Measurements from ENCODE around the gene GMFB. TPM values are rescaled to one million over a fixed set of nuclear protein-coding genes. Genes with fewer than 3 reads are reported as not detected.

Gene GMFB
- total and polyA plus RNA-seq, 2 experiments from 2014 or later, result 56.5 to 88.3 TPM

GRCh38 chr14:54483846-54484245 lies 4.9 kb downstream of the GMFB start:
- Histone ChIP-seq H3K27me3 (ENCODE audit: insufficient read depth) (no peaks in the 10 kb centered on the region), H3K79me2 (replicated peaks; ENCODE audit: insufficient read depth) (peaks cover 69% of the 10 kb centered on the region), H3K4me1 (ENCODE audit: insufficient read depth) (peaks cover 8% of the 10 kb centered on the region; the same call in 1 of the 2 replicates), H2AFZ (no peak overlapping the region), H3K4me2 (no peak overlapping the region), H3K4me3 (no peak overlapping the region), H4K20me1 (replicated peaks; ENCODE audit: insufficient read depth) (peaks cover 11% of the 10 kb centered on the region), H3K9me2 (ENCODE audit: insufficient read depth) (no peaks in the 10 kb centered on the region), H3K36me3 (ENCODE audit: insufficient read depth) (peaks cover 5% of the 10 kb centered on the region), H3K27ac (ENCODE audit: low read depth) (no peak overlapping the region), H3F3A (replicated peaks; ENCODE audit: low read depth) (no peaks in the 10 kb centered on the region)
- H3K4me1 Mint-ChIP-seq, result peaks cover 17% of the 10 kb centered on the region
- H3K27ac Mint-ChIP-seq, result no peak overlapping the region
- H3K9me3 Mint-ChIP-seq, result no peaks in the 10 kb centered on the region; the same call in 2 of the 3 replicates
- H3K27me3 Mint-ChIP-seq (ENCODE audit: insufficient read depth, low read depth, poor library complexity), result peaks cover 11% of the 10 kb centered on the region
- no peak overlapping the region for H3K4me3 Mint-ChIP-seq
- TF ChIP-seq, protein P1, sequence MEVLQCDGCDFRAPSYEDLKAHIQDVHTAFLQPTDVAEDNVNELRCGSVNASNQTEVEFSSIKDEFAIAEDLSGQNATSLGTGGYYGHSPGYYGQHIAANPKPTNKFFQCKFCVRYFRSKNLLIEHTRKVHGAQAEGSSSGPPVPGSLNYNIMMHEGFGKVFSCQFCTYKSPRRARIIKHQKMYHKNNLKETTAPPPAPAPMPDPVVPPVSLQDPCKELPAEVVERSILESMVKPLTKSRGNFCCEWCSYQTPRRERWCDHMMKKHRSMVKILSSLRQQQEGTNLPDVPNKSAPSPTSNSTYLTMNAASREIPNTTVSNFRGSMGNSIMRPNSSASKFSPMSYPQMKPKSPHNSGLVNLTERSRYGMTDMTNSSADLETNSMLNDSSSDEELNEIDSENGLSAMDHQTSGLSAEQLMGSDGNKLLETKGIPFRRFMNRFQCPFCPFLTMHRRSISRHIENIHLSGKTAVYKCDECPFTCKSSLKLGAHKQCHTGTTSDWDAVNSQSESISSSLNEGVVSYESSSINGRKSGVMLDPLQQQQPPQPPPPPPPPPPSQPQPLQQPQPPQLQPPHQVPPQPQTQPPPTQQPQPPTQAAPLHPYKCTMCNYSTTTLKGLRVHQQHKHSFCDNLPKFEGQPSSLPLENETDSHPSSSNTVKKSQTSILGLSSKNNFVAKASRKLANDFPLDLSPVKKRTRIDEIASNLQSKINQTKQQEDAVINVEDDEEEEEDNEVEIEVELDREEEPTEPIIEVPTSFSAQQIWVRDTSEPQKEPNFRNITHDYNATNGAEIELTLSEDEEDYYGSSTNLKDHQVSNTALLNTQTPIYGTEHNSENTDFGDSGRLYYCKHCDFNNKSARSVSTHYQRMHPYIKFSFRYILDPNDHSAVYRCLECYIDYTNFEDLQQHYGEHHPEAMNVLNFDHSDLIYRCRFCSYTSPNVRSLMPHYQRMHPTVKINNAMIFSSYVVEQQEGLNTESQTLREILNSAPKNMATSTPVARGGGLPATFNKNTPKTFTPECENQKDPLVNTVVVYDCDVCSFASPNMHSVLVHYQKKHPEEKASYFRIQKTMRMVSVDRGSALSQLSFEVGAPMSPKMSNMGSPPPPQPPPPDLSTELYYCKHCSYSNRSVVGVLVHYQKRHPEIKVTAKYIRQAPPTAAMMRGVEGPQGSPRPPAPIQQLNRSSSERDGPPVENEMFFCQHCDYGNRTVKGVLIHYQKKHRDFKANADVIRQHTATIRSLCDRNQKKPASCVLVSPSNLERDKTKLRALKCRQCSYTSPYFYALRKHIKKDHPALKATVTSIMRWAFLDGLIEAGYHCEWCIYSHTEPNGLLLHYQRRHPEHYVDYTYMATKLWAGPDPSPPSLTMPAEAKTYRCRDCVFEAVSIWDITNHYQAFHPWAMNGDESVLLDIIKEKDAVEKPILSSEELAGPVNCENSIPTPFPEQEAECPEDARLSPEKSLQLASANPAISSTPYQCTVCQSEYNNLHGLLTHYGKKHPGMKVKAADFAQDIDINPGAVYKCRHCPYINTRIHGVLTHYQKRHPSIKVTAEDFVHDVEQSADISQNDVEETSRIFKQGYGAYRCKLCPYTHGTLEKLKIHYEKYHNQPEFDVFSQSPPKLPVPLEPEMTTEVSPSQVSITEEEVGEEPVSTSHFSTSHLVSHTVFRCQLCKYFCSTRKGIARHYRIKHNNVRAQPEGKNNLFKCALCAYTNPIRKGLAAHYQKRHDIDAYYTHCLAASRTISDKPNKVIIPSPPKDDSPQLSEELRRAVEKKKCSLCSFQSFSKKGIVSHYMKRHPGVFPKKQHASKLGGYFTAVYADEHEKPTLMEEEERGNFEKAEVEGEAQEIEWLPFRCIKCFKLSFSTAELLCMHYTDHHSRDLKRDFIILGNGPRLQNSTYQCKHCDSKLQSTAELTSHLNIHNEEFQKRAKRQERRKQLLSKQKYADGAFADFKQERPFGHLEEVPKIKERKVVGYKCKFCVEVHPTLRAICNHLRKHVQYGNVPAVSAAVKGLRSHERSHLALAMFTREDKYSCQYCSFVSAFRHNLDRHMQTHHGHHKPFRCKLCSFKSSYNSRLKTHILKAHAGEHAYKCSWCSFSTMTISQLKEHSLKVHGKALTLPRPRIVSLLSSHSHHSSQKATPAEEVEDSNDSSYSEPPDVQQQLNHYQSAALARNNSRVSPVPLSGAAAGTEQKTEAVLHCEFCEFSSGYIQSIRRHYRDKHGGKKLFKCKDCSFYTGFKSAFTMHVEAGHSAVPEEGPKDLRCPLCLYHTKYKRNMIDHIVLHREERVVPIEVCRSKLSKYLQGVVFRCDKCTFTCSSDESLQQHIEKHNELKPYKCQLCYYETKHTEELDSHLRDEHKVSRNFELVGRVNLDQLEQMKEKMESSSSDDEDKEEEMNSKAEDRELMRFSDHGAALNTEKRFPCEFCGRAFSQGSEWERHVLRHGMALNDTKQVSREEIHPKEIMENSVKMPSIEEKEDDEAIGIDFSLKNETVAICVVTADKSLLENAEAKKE (CRISPR knock-in tag; IDR thresholded peaks at IDR 0.05), result no peak
- TF ChIP-seq REST (IDR thresholded peaks at IDR 0.05; ENCODE audit: unreplicated experiment) (no peak), CTCF (conservative IDR thresholded peaks at IDR 0.05; ENCODE audit: low read depth in 2 of 2) (no peak), NANOG (IDR thresholded peaks at IDR 0.05; ENCODE audit: borderline replicate concordance) (no peak), EZH2phosphoT487 (IDR thresholded peaks at IDR 0.05; ENCODE audit: unreplicated experiment) (no peak), POLR2AphosphoS5 (IDR thresholded peaks at IDR 0.05; ENCODE audit: low read depth) (no peak), EZH2 (IDR thresholded peaks at IDR 0.05; ENCODE audit: low read depth, unreplicated experiment) (no peak), JUNB (IDR thresholded peaks at IDR 0.05; ENCODE audit: unreplicated experiment) (no peak), ZNF331 (CRISPR knock-in tag; IDR thresholded peaks at IDR 0.05; ENCODE audit: low read depth) (no peak), ZNF114 (CRISPR knock-in tag; IDR thresholded peaks at IDR 0.05) (no peak), CREB1 (CRISPR knock-in tag; IDR thresholded peaks at IDR 0.05; ENCODE audit: low read depth) (no peak)
- TF ChIP-seq, protein P2, sequence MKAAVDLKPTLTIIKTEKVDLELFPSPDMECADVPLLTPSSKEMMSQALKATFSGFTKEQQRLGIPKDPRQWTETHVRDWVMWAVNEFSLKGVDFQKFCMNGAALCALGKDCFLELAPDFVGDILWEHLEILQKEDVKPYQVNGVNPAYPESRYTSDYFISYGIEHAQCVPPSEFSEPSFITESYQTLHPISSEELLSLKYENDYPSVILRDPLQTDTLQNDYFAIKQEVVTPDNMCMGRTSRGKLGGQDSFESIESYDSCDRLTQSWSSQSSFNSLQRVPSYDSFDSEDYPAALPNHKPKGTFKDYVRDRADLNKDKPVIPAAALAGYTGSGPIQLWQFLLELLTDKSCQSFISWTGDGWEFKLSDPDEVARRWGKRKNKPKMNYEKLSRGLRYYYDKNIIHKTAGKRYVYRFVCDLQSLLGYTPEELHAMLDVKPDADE (IDR thresholded peaks at IDR 0.05), result no peak
- H3K36me3 Mint-ChIP-seq (ENCODE audit: low read depth), result peaks cover 16% of the 10 kb centered on the region
- DNase-seq (ENCODE audit: low spot score) (no peak), ATAC-seq (no peak)

Data from GM23338 (cell line).